HepG2 (cell line): ENCODE results near the gene CAD. TPM values are rescaled to one million over a fixed set of nuclear protein-coding genes. Genes with fewer than 3 reads are reported as not detected.

Source experiments
- ATF1 ChIP-seq: IDR thresholded peaks from 2 replicates; pipeline ENCODE4 v1.6.1; 2016; ENCODE audit warnings: mild to moderate bottlenecking, control low read depth
- ATF2 ChIP-seq: sonication (generic); formaldehyde crosslinking; IDR thresholded peaks from 2 replicates; pipeline ENCODE4 v1.4.0; 2020; ENCODE audit warnings: missing genetic modification reagents
- BHLHE40 ChIP-seq: IDR thresholded peaks from 2 replicates; pipeline ENCODE4 v1.6.1; 2011; ENCODE audit warnings: low read length, improper control_type of control experiment
- DMAP1 ChIP-seq: IDR thresholded peaks from 2 replicates; pipeline ENCODE4 v1.6.1; 2016
- ELF1 ChIP-seq: sonication (generic); formaldehyde crosslinking; IDR thresholded peaks from 2 replicates; pipeline ENCODE4 v1.4.0; 2020; ENCODE audit warnings: missing genetic modification reagents
- FOXK2 ChIP-seq: fragments of 450-650 bp; IDR thresholded peaks from 2 replicates; pipeline ENCODE4 v1.6.1; 2016
- GATAD2A ChIP-seq: IDR thresholded peaks from 2 replicates; pipeline ENCODE4 v1.6.1; 2016
- HOXA5 ChIP-seq: sonication (generic); formaldehyde crosslinking; IDR thresholded peaks from 2 replicates; pipeline ENCODE4 v1.4.0; 2020; ENCODE audit warnings: missing genetic modification reagents
- KAT8 ChIP-seq: IDR thresholded peaks from 2 replicates; pipeline ENCODE4 v1.6.1; 2016; ENCODE audit warnings: missing genetic modification reagents, missing compliant biosample characterization
- KDM5A ChIP-seq: fragments of 200-600 bp; sonication (generic); IDR thresholded peaks from 2 replicates; pipeline ENCODE4 v1.7.0; 2018; ENCODE audit warnings: antibody characterized with exemption, mild to moderate bottlenecking, low read length, borderline replicate concordance
- KMT2B ChIP-seq: IDR thresholded peaks from 2 replicates; pipeline ENCODE4 v1.6.1; 2016; ENCODE audit warnings: missing genetic modification reagents, missing compliant biosample characterization
- MLLT10 ChIP-seq: sonication (generic); formaldehyde crosslinking; IDR thresholded peaks from 2 replicates; pipeline ENCODE4 v1.4.0; 2020; ENCODE audit warnings: missing genetic modification reagents
- NR1H2 ChIP-seq: sonication (generic); formaldehyde crosslinking; IDR thresholded peaks from 2 replicates; pipeline ENCODE4 v1.8.1; 2022; ENCODE audit warnings: low read depth, missing genetic modification reagents, borderline replicate concordance
- TAF1 ChIP-seq: sonication (generic); formaldehyde crosslinking; IDR thresholded peaks from 2 replicates; pipeline ENCODE4 v1.4.0; 2020; ENCODE audit warnings: missing genetic modification reagents
- TEAD2 ChIP-seq: sonication (generic); formaldehyde crosslinking; IDR thresholded peaks from 2 replicates; pipeline ENCODE4 v1.9.0; 2021; ENCODE audit warnings: missing genetic modification reagents
- THAP11 ChIP-seq: IDR thresholded peaks from 2 replicates; pipeline ENCODE4 v1.6.1; 2016; ENCODE audit warnings: missing biosample characterization, missing genetic modification reagents
- ZBTB49 ChIP-seq: sonication (generic); formaldehyde crosslinking; IDR thresholded peaks from 2 replicates; pipeline ENCODE4 v1.4.0; 2020; ENCODE audit warnings: missing genetic modification reagents, borderline replicate concordance
- ZNF33A ChIP-seq: sonication (generic); formaldehyde crosslinking; IDR thresholded peaks from 2 replicates; pipeline ENCODE4 v1.5.1; 2020; ENCODE audit warnings: missing genetic modification reagents, mild to moderate bottlenecking, moderate library complexity, borderline replicate concordance
- ZNF660 ChIP-seq: sonication (generic); formaldehyde crosslinking; IDR thresholded peaks from 2 replicates; pipeline ENCODE4 v1.5.1; 2020; ENCODE audit warnings: mild to moderate bottlenecking, low read depth, missing genetic modification reagents, borderline replicate concordance
- ZNF776 ChIP-seq: sonication (generic); formaldehyde crosslinking; IDR thresholded peaks from 2 replicates; pipeline ENCODE4 v1.4.0; 2020; ENCODE audit warnings: mild to moderate bottlenecking, missing genetic modification reagents
- ZXDC ChIP-seq: sonication (generic); formaldehyde crosslinking; IDR thresholded peaks from 2 replicates; pipeline ENCODE4 v1.5.0; 2020; ENCODE audit warnings: mild to moderate bottlenecking, missing genetic modification reagents
- polyA plus RNA-seq, 8 experiments: library from polyadenylated mRNA; depleted of rRNA in 3 of 8; stranded (reverse) in 7 of 8; unstranded in 1 of 8; fragments of >200 nt; fragmentation: Illumina TruSeq in 4 of 8; extraction: Trizol in 4 of 8; gene quantifications; 2 replicates each; pipeline versions ENCODE4 v1.2.1 to v1.2.3, GENCODE V29; 2011 to 2016; ENCODE audit warnings: low read depth in 4 of 8, missing spikeins in 1 of 8, mixed read lengths in 1 of 8; ENCODE audit not compliant: insufficient read depth in 1 of 8
- total RNA-seq, 5 experiments: library from RNA; depleted of rRNA; stranded (reverse); fragments of >200 nt; fragmentation: Illumina TruSeq; extraction: Trizol; gene quantifications; 2 replicates each; pipeline ENCODE4 v1.2.3, GENCODE V29; 2016; ENCODE audit warnings: low read depth in 1 of 5
- TF ChIP-seq, protein P1 (sequence below): sonication (generic); formaldehyde crosslinking; IDR thresholded peaks from 2 replicates; pipeline ENCODE4 v1.4.0; 2020; ENCODE audit warnings: missing genetic modification reagents
- TF ChIP-seq, protein P2 (sequence below): sonication (generic); formaldehyde crosslinking; IDR thresholded peaks from 2 replicates; pipeline ENCODE4 v1.5.0; 2020; ENCODE audit warnings: mild to moderate bottlenecking, missing genetic modification reagents, moderate library complexity
- TF ChIP-seq, protein P3 (sequence below): sonication (generic); formaldehyde crosslinking; IDR thresholded peaks from 2 replicates; pipeline ENCODE4 v1.5.1; 2020; ENCODE audit warnings: mild to moderate bottlenecking, missing genetic modification reagents, moderate library complexity

Gene CAD
- total and polyA plus RNA-seq, 2 of the 13 experiments (the other 11 are each of a cell fraction or from before 2014, with no cell fraction given): 21.7 to 37.0 TPM

DNA sequence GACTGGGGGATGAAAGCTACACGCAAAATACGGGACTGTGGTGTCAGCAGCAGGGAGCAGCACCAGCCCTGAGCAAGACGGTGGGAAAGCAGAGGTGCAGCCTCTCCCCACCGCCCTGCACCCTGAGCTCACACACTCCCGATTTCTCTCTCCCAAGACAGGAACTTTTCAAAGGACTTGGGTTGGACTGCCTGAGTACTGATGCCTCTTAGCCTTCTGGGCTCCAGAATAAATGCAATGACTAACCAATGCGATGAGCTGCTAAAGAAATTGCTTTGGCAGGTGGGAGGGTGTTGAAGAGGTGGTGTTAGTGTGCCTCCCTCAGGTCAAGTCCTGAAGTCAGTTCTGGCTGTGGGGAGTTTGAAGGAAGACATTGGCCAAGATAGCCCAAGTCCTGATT is 74.7 kb downstream of the CAD start (continued):
- TF ChIP-seq HOXA5 (CRISPR knock-in tag) (no peak), ZBTB49 (CRISPR knock-in tag) (no peak), FOXK2 (no peak), ZNF33A (CRISPR knock-in tag) (no peak), ZNF660 (CRISPR knock-in tag) (no peak), MLLT10 (CRISPR knock-in tag) (no peak), ZXDC (no peak), BHLHE40 (no peak), DMAP1 (CRISPR knock-in tag) (no peak), THAP11 (CRISPR knock-in tag) (peak; percentile 33; the same call in 1 of the 2 replicates), ZNF776 (CRISPR knock-in tag) (no peak), TEAD2 (CRISPR knock-in tag) (no peak), KAT8 (CRISPR knock-in tag) (no peak), KDM5A (no peak), TAF1 (CRISPR knock-in tag) (no peak), GATAD2A (CRISPR knock-in tag) (no peak), ATF1 (no peak), ATF2 (CRISPR knock-in tag) (peak; percentile 17; the same call in 1 of the 2 replicates), ELF1 (no peak), NR1H2 (CRISPR knock-in tag) (no peak), KMT2B (CRISPR knock-in tag) (no peak)
- TF ChIP-seq, protein P1, sequence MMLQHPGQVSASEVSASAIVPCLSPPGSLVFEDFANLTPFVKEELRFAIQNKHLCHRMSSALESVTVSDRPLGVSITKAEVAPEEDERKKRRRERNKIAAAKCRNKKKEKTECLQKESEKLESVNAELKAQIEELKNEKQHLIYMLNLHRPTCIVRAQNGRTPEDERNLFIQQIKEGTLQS (CRISPR knock-in tag): no peak
- TF ChIP-seq, protein P2, sequence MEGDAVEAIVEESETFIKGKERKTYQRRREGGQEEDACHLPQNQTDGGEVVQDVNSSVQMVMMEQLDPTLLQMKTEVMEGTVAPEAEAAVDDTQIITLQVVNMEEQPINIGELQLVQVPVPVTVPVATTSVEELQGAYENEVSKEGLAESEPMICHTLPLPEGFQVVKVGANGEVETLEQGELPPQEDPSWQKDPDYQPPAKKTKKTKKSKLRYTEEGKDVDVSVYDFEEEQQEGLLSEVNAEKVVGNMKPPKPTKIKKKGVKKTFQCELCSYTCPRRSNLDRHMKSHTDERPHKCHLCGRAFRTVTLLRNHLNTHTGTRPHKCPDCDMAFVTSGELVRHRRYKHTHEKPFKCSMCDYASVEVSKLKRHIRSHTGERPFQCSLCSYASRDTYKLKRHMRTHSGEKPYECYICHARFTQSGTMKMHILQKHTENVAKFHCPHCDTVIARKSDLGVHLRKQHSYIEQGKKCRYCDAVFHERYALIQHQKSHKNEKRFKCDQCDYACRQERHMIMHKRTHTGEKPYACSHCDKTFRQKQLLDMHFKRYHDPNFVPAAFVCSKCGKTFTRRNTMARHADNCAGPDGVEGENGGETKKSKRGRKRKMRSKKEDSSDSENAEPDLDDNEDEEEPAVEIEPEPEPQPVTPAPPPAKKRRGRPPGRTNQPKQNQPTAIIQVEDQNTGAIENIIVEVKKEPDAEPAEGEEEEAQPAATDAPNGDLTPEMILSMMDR (CRISPR knock-in tag): peak; percentile 78
- TF ChIP-seq, protein P3, sequence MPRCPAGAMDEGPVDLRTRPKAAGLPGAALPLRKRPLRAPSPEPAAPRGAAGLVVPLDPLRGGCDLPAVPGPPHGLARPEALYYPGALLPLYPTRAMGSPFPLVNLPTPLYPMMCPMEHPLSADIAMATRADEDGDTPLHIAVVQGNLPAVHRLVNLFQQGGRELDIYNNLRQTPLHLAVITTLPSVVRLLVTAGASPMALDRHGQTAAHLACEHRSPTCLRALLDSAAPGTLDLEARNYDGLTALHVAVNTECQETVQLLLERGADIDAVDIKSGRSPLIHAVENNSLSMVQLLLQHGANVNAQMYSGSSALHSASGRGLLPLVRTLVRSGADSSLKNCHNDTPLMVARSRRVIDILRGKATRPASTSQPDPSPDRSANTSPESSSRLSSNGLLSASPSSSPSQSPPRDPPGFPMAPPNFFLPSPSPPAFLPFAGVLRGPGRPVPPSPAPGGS: no peak
